Measurements from ENCODE around the gene UQCRH.
A peak's percentile ranks its signal among the peaks of the same experiment; 100 is the strongest.

Gene UQCRH

DNA sequence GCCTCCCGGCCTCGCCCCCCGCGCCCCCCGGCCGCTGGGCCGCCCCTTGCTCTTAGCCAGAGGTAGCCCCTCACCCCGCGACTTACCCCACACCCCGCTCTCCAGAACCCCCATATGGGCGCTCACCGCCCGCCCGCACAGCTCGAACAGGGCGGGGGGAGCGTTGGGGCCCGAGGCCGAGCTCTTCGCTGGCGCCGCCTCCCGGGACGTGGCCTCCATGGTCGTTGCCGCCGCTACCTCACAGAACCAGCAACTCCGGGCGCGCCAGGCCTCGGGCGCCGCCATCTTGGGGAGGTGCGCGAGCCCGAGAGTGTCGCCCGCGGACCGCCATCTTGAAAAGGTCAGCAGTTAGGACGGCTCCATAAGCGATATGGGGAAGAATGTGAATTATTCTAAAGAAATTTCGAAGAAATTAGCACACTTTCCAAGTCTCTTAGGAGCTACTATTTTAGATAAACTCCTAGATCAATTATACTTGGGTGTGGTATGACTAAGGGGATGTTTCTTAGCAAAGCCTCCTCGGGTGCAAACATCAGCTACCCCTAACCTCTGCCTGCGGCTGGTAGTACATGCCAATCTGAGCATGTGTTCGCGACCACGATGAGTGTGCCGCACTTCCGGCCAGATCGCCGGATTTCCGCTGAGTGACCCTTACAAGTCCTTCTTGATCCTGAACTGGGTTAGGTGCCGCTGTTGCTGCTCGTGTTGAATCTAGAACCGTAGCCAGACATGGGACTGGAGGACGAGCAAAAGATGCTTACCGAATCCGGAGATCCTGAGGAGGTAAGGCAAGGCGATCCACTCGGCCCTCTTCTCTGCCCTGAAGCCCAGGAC is at the start of gene UQCRH, which contains the start of gene LRRC41:
Gene UQCRH, plus strand, starts transcription at position 661 of the 834 bp plus-strand sequence. Its CDS starts 69 bp downstream, at position 730.
Gene LRRC41, minus strand, starts transcription at position 579 of the 834 bp plus-strand sequence. Its CDS starts 294 bp downstream, at position 285.
- Histone ChIP-seq H3K36me3 (peaks cover 30% of the 10 kb centered on the region), H3K9me3 (ENCODE audit: severe bottlenecking) (no peaks in the 10 kb centered on the region), H3K27me3 (ENCODE audit: insufficient read depth, low read depth, severe bottlenecking) (no peaks in the 10 kb centered on the region), H3K27ac (peak within 1 kb of the TSS; percentile 99), H3K4me3 (ENCODE audit: low read depth, low read length) (peak within 1 kb of the TSS; percentile 98)
- TF ChIP-seq, protein P1, sequence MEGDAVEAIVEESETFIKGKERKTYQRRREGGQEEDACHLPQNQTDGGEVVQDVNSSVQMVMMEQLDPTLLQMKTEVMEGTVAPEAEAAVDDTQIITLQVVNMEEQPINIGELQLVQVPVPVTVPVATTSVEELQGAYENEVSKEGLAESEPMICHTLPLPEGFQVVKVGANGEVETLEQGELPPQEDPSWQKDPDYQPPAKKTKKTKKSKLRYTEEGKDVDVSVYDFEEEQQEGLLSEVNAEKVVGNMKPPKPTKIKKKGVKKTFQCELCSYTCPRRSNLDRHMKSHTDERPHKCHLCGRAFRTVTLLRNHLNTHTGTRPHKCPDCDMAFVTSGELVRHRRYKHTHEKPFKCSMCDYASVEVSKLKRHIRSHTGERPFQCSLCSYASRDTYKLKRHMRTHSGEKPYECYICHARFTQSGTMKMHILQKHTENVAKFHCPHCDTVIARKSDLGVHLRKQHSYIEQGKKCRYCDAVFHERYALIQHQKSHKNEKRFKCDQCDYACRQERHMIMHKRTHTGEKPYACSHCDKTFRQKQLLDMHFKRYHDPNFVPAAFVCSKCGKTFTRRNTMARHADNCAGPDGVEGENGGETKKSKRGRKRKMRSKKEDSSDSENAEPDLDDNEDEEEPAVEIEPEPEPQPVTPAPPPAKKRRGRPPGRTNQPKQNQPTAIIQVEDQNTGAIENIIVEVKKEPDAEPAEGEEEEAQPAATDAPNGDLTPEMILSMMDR (IDR thresholded peaks at IDR 0.05; ENCODE audit: low read depth, low read length): peak; percentile 13; the same call in 1 of the 2 replicates
- peak; percentile 95 for DNase-seq

DNA sequence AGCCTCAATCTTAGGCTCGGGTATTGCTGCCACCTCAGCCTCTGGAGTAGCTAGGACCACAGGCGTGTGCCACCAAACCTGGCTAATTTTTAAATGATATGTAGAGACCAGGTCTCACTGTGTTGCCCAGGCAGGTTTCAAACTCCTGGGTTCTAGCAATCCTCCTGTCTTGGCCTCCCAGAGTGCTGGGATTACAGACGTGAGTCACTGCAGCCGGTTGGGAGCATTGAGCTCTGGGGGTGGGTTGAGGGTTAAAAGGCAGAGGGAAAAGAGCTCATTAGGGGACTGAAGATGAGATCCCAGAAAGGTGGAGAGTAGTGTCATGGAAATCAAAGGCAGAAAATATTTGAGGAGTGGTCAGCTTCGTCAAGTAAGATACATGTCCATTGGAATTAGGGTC is 48.8 kb upstream of the UQCRH start:
- peaks cover 86% of the 10 kb centered on the region for H3K36me3 ChIP-seq
- H3K9me3 ChIP-seq (ENCODE audit: severe bottlenecking): no peaks in the 10 kb centered on the region
- H3K27me3 ChIP-seq (ENCODE audit: insufficient read depth, low read depth, severe bottlenecking): no peaks in the 10 kb centered on the region
- DNase-seq: no peak
- H3K27ac ChIP-seq: no peak overlapping the region
- TF ChIP-seq, protein P1 (IDR thresholded peaks at IDR 0.05; ENCODE audit: low read depth, low read length): no peak
- no peak overlapping the region for H3K4me3 ChIP-seq (ENCODE audit: low read depth, low read length)

DNA sequence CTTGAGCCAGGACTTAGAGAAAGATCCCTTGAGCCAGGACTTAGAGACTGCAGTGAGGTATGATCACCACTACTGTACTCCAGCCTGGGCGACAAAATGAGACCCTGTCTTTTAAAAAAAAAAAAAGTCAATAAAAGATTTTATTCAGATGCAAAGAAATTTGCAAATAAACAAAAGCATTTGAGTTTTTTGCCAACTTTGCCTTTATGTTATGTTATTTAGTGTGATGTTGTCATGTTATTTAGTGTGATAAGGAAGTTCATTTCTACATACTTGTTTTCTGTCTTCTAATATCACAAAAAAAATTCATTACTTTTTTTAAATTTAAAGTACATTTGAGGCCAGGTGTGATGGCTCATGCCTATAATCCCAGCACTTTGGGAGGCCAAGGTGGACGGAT is 47.0 kb upstream of the UQCRH start:
- no peak overlapping the region for H3K27ac ChIP-seq
- TF ChIP-seq, protein P1 (IDR thresholded peaks at IDR 0.05; ENCODE audit: low read depth, low read length): no peak

DNA sequence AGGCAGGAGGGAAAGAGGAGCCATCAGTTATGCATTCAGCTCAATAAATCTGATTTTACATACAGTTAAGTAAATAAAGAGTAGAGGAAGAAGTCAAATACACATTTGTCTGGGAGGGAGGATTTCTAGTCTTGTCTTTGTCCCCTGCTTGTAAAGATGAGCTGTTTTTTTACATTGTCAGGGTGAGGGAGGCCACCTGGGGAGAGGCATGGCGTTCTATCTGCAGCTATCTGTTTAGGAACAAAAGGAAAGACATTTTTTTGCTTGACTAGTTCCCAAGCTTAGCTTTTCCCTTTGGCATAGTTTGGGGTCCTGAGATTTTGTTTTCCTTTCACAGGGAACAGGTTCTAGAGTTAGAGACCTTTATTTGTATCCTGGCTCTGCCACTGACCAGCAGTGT is 41.0 kb upstream of the UQCRH start:
- Histone ChIP-seq H3K27me3 (ENCODE audit: insufficient read depth, low read depth, severe bottlenecking) (no peaks in the 10 kb centered on the region), H3K36me3 (peaks cover 100% of the 10 kb centered on the region), H3K9me3 (ENCODE audit: severe bottlenecking) (no peaks in the 10 kb centered on the region), H3K27ac (no peak overlapping the region), H3K4me3 (ENCODE audit: low read depth, low read length) (no peak overlapping the region)
- TF ChIP-seq, protein P1 (IDR thresholded peaks at IDR 0.05; ENCODE audit: low read depth, low read length): no peak
- DNase-seq: no peak

More for the DNA sequence above, 47.0 kb upstream of the UQCRH start:
- no peak overlapping the region for H3K4me3 ChIP-seq (ENCODE audit: low read depth, low read length)
- H3K9me3 ChIP-seq (ENCODE audit: severe bottlenecking): no peaks in the 10 kb centered on the region
- H3K36me3 ChIP-seq: peaks cover 86% of the 10 kb centered on the region
- no peaks in the 10 kb centered on the region for H3K27me3 ChIP-seq (ENCODE audit: insufficient read depth, low read depth, severe bottlenecking)
- no peak for DNase-seq

DNA sequence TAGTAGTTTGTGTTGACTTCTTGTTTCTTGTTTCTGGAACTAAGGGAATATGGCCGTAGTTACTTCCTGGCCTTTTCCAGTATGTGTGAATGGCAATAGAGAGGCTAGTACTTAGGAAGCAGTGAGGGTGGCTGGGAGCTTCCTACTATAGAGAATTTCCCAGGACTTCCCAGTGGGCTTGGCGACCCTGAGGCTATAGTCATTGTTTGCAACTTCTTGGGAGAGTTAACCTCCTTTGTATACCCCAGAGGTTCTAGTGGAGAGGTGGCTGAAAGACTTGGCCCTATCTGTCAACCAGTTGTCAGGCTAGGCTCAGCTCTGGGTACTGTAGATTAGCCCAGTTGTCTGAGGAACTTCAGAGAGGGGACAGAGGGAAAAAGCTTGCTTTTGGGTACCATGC is 40.4 kb upstream of the UQCRH start:
- Histone ChIP-seq H3K27ac (no peak overlapping the region), H3K4me3 (ENCODE audit: low read depth, low read length) (no peak overlapping the region), H3K27me3 (ENCODE audit: insufficient read depth, low read depth, severe bottlenecking) (no peaks in the 10 kb centered on the region), H3K36me3 (peaks cover 100% of the 10 kb centered on the region), H3K9me3 (ENCODE audit: severe bottlenecking) (no peaks in the 10 kb centered on the region)
- no peak for DNase-seq
- TF ChIP-seq, protein P1 (IDR thresholded peaks at IDR 0.05; ENCODE audit: low read depth, low read length): no peak
